Pulmonary artery endothelial cell (primary cell): ENCODE data around the gene MRPL22. TPM values are rescaled to one million over a fixed set of nuclear protein-coding genes. Genes with fewer than 3 reads are reported as not detected.
"Not testable (repeated sequence)": the region's sequence is repeated elsewhere in the genome, so short reads cannot be mapped to it uniquely, and the experiment has no call there.

Experiments used
- DNase-seq: peaks from one replicate; pipeline ENCODE4 v3.0.0-alpha.2; 2011; ENCODE audit warnings: low read depth, low spot score
- total RNA-seq: library from RNA; depleted of rRNA; stranded (reverse); fragments of >200 nt; gene quantifications from 2 replicates; pipeline ENCODE4 v1.2.3, GENCODE V29; 2014

Gene MRPL22
- 54.3 and 62.6 TPM in 2 replicates for total RNA-seq

- DNase-seq, result peak; percentile 84
Measured at GRCh38 chr5:154940772-154941620, at the start of gene MRPL22. Gene MRPL22, plus strand, starts transcription at chr5:154941073. Its CDS starts 38 bp downstream, at chr5:154941111.

GRCh38 chr5:154892369-154892771, 48.5 kb upstream of the MRPL22 start:
- no peak for DNase-seq

- no peak for DNase-seq
Measured at GRCh38 chr5:154893381-154893780, 47.5 kb upstream of the MRPL22 start.

GRCh38 chr5:154895606-154896561, 45.0 kb upstream of the MRPL22 start:
- no peak for DNase-seq

GRCh38 chr5:154896562-154897165, 44.2 kb upstream of the MRPL22 start:
- no peak for DNase-seq

- DNase-seq, result no peak
Measured at GRCh38 chr5:154898210-154898609, 42.7 kb upstream of the MRPL22 start.

- no peak for DNase-seq
Measured at GRCh38 chr5:154899151-154899816, 41.6 kb upstream of the MRPL22 start.

GRCh38 chr5:154900066-154900465, 40.8 kb upstream of the MRPL22 start:
- no peak for DNase-seq

- DNase-seq, result no peak
Measured at GRCh38 chr5:154901276-154901675, 39.6 kb upstream of the MRPL22 start.

- no peak for DNase-seq
Measured at GRCh38 chr5:154901913-154902312, 39.0 kb upstream of the MRPL22 start.

- not testable (repeated sequence) for DNase-seq
Measured at GRCh38 chr5:154905601-154906000, 35.3 kb upstream of the MRPL22 start.

- DNase-seq, result no peak
Measured at GRCh38 chr5:154916874-154917273, 24.0 kb upstream of the MRPL22 start.

GRCh38 chr5:154917757-154918156, 23.1 kb upstream of the MRPL22 start:
- DNase-seq, result no peak

GRCh38 chr5:154923441-154924430, 17.1 kb upstream of the MRPL22 start:
- no peak for DNase-seq

GRCh38 chr5:154933537-154933936, 7.3 kb upstream of the MRPL22 start:
- DNase-seq, result no peak

GRCh38 chr5:154934881-154935280, 6.0 kb upstream of the MRPL22 start:
- DNase-seq, result no peak

GRCh38 chr5:154937186-154937717, 3.6 kb upstream of the MRPL22 start:
- no peak for DNase-seq

GRCh38 chr5:154937718-154938466, 3.0 kb upstream of the MRPL22 start, which contains the start of gene GEMIN5:
Gene GEMIN5, minus strand, starts transcription at chr5:154938211. Its CDS starts 78 bp downstream, at chr5:154938133.
- peak; percentile 57 for DNase-seq

- not testable (repeated sequence) for DNase-seq
Measured at GRCh38 chr5:154939387-154939786, 1.5 kb upstream of the MRPL22 start.
